Effector CD8-positive, alpha-beta T cell (primary cell): ENCODE data around the gene S100A2.
"Not testable (repeated sequence)": the region's sequence is repeated elsewhere in the genome, so short reads cannot be mapped to it uniquely, and the experiment has no call there.

ENCODE experiments used
- DNase-seq: peaks from one replicate; lab custom pipeline; 2025; lab: John Stamatoyannopoulos, UW

S100A2 gene

DNA sequence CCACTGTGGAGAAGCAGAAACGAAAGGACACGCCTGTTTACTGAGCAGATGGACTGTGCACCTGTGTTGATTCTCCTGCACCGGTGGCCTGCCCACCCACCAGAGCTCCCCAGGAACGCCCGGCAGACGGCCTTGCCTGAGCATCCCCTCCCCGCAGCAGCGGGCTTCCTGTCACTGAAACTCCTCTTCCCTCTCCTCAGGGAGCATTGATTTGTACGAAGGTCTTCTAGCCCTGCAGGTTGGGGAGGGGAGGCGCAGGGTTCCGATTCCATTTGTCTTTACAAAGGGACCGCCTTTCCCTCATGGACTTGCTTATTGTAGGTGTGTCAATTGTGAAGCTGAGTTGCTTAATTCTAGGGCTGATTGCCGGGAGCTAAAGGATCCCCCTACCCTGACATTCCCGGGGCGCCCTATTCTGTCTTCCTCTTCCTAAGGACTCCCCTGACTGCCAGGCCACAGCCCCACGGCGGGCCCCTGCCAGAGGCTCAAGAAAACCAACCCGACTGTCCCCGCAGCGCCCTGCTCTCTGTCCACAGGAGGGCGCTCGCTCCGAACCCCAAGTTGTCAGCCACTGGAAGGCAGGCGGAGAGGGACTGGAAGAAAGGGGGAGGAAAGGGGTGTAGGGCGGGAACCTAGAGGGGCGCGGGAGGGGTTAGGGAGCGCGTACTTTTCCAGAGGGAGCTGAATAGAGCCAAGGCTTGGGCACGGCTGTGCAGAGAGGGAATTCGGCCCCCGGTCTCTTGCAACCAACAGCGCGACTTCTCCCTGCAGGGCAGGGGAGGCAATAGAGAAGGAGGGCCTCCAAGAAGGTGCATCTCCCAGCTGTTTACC, 32.7 kb downstream of the S100A2 start:
- DNase-seq: peak; percentile 66

DNA sequence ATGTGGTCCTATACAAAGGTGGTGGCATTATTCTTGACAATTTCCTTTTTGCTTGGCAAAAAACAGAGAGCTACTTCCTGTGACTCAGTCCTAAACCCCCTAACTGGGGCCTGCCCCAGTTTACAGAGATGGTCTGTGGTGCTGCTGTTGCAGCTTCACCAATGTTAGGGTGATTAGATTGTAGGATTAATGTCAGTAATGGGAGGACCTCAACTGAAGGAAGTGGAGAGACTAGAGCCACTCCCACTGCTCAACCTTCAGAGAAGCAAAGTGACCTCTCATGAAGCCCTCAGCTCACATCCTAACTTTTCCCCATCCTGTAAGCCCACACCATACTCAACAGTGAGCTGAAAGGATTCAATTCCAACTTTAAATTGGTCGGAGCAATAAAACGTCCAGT, 33.5 kb downstream of the S100A2 start:
- DNase-seq: no peak

DNA sequence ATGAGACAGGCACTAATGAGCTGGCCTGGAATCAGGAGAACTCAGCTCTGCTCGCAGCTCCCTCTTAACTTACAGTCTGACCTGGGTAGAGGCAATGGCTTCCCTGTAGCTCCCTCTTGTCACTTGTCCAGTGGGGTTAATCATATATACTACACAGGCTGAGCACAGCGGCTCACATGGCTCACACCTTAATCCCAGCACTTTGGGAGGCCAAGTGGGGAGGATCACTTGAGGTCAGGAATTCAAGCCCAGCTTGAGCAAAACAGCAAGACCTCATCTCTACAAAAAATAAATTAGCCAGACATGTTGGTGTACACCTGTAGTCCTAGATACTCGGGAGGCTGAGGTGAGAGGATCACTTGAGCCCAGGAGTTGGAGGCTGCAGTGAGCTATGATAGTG, 34.0 kb downstream of the S100A2 start:
- no peak for DNase-seq

DNA sequence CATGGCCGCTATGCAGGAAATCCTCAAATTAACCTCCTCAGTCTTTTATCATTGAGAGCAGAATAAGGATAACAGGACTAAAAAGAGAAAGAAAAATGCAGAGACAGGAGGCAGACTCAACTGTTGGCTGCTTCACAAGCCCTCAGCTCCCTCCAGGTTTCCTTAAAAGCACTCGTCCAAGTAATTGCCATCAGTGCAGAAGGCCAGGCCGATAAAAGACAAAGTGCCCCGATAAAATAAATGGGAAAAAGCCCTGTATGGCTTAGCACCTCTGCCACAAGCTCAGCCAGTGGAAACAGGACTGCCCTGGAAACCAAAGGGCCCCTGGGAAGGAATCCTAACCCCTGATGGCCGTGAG, 38.0 kb downstream of the S100A2 start:
- DNase-seq: no peak

DNA sequence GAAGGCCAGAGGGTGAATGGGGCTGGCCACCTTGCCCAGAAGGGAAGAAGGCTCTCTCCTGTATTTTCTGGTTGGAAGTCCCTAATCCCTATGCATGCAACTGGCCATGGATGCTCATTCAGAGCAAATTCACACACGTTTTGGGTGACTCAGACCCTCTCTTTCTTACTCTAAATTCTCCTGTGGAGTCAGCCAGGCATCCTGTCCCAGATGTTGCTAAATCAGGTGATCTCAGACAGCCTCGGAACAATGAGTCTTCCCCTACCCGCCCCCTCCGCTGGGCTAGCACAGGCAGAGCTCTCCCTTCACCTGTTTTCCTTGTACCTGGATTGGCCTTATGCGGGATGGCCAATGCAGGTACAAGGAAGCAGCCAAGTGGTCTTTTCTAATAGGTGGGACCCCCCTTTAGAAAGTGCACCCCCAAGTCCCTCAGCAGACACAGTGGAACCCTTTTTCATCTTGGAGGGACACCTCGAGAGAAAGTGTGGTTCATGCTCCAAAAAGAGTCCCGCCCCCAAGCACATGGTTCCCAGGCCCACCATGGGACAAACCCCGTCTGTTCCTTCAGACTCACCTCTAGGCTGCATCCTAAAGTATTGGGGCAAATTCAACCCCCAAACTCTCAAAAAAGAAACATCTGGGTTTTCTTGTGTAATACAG, 38.5 kb downstream of the S100A2 start:
- DNase-seq: no peak

DNA sequence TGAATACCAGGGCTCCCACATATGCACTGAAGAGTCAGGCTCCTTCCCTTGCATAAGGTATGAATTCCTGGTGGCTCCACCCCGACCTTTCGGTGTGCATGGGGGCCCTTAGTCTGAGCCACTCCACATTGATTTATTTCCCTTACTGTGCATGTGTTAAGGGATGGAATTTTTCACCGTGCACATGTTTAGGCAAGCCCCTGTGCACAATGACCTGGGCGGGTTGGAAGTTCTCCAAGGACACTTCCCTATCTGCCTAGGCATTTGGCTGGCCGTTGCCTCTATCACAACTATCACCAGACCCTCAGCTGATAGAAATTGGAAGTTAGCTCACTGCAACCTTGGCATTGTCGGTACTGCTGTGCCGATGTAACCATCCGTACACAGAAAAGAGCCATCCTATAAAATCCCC, 39.5 kb downstream of the S100A2 start:
- DNase-seq: no peak

DNA sequence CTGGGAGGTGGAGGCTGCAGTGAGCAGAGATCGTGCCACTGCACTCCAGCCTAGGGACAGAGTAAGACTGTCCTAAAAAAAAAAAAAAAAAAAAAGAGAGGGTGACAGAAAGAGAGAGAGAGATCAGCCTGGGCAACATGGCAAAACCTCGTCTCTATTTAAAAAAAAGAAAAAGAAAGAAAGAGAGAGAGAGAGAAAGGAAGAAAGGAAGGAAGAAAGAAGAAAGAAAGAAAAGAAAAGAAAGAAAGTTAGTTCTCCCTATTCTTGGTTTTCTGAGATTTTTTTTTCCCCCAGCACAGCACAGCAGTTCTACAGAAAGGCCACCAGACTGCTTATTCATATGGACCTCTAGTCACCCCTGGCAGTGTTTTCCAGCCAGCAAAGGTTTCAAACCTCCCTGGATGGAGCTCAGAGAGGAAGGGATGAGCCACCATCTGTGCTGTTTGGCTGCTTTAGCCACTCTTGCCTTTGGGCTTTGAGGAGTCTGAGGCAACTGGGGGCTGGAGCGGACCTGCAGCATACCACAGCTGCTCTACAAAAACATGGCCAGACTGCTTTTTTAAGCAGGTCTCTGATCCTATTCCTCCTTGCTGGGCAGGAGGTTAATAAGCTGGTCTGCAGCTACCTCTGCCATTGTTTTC, 40.4 kb downstream of the S100A2 start:
- DNase-seq: no peak

DNA sequence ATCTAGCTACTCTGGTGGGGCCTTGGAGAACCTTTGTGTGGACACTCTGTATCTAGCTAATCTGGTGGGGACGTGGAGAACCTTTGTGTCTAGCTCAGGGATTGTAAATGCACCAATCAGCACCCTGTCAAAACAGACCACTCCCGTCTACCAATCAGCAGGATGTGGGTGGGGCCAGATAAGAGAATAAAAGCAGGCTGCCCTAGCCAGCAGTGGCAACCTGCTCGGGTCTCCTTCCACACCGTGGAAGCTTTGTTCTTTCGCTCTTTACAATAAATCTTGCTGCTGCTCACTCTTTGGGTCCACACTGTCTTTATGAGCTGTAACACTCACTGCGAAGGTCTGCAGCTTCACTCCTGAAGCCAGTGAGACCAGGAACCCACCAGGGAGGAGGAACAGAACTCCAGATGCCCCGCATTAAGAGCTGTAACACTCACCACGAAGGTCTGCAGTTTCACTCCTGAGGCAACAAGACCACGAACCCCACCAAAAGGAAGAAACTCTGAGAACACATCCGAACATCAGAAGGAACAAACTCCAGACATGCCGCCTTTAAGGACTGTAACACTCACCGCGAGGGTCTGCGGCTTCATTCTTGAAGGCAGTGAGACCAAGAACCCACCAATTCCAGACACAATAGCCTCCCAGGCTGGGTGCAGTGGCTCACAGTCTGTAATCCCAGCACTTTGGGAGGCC, 43.1 kb downstream of the S100A2 start:
- DNase-seq: not testable (repeated sequence)

DNA sequence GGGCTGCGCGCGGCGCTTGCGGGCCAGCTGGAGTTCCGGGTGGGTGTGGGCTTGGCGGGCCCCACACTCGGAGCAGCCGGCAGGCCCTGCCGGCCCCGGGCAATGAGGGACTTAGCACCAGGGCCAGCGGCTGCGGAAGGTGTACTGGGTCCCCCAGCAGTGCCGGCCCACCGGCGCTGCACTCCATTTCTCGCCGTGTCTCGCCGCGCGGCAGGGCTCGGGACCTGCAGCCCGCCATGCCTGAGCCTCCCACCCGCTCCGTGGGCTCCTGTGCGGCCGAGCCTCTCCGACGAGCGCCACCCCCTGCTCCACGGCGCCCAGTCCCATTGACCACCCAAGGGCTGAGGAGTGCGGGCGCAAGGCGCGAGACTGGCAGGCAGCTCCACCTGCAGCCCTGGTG, 43.8 kb downstream of the S100A2 start:
- not testable (repeated sequence) for DNase-seq

DNA sequence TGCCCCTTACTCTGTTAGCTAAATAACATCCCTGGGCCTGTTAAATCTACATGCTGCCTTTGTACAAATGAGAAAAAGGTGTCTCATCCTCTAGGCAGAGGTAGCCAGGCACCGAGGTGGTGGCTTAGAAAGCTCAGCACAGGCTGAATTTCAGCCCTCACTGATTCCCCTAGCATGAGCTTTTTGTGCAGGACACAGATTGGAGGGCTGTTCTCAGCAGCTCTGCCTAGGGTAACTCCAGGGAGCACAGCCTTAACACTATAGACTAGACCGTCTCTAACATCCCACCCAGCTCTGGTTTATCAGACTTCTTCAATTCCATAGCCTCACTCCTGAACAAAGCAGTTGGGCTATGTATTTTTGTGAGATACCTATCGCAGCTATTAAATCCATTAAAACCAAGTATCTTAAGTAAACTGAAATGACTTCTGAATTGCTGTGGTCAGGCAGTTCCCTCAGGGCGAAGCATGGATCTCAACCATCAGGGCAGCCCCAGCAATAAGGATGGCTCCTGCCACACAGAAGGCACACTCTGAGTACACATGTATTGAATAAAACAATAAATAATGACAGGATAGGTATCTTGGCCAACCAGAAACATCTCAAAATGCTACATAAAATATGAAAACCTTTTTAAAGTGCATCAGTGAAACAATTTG, 44.7 kb downstream of the S100A2 start:
- no peak for DNase-seq

DNA sequence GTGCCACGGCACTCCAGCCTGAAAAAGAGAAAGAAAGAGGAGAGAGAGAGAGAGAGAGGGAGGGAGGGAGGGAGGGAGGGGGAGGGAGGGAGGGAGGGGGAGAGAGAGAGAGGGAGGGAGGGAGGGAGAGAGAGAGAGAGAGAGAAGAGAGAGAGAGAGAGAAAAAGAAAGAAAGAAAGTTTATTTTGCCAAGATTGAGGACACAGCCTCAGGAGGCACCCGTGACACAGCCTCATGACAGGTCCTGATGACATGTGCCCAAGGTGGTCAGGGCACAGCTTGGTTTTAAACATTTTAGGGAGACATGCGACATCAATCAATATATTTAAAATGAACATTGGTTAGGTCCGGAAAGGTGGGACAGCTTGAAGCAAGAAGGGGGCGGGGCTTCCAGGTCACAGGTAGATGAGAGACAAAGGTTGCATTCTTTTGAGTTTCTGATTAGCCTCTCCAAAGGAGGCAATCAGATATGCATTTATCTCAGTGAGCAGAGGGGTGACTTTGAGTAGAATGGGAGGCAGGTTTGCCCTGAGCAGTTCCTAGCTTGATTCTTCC, 45.4 kb downstream of the S100A2 start:
- DNase-seq: not testable (repeated sequence)

DNA sequence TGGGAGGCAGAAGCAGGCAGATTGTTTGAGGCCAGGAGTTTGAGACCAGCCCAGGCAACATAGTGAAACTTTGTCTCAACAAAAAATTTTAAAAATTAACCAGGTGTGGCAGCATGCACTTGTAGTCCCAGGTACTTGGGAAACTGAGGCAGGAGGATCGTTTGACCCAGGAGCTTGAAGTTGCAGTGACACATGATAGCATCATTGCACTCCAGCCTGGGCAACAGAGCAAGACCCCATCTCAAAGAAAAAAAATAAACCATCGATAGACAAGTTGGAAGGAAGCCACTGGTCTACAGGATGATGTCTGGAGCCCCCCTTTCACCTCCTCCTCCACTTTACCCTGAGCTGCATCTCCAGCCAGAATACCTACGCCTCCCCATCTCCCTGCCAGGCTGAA, 46.4 kb downstream of the S100A2 start:
- DNase-seq: no peak

DNA sequence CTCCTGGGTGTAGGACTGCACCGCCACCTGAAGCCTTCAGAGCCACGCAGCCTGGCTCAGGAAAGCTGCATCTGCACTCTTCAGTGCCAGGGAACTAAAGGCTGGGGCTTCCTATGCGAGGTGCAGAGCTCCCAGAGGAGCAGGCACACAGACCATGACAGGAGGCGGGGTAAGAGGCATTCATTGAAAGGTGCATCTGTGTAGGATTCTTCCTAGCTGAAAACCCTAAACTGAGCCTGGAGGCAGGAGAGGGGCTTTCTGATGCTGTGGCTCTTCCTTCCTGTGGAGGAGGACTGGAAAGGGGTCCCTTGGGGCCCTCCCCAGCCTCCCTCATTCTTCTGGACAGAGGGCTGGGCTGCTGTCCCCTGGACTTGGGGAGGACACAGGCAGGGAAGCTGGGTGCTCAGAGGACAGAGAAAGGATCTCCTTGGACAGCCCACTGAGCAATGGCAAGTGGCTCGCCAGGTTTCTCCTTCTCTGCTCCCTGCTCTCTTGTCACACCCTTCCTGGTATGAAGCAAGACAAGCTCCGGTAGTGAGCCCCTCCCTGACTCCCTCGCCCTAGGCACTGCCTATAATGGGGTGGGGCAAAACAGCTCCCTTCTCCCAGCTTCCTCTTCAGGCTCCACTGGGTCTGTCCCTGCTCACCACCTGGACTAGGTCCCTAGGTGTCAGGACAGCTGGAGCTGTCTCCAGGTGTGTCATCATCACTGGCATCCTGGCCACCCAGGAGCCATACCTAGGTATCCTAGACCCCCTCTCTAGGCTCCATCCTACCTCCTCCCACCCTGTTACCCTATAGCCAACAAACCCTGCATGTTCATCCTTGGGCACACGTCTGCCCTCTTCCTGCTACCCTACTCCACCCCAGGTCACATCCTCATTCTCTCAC, 49.9 kb downstream of the S100A2 start:
- no peak for DNase-seq

DNA sequence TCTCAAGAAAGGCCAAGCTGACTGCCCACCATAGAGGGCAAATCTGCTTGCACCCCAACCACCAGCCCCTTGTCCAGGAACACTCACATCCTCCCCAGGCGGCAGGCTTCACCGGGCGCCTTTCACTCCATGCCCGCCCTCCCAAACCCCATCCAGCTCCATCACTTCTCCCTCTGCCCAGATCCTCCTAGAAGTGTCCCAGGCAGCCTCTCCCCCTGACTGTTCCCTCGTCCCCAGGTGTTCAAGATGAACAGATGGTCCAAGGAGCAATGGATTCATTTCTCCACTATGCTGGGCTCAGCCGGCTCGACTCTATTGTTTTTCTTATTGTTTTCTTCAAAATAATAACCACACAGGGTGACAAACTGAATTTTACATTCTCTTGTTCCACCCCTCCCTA, 52.0 kb downstream of the S100A2 start:
- DNase-seq: no peak

DNA sequence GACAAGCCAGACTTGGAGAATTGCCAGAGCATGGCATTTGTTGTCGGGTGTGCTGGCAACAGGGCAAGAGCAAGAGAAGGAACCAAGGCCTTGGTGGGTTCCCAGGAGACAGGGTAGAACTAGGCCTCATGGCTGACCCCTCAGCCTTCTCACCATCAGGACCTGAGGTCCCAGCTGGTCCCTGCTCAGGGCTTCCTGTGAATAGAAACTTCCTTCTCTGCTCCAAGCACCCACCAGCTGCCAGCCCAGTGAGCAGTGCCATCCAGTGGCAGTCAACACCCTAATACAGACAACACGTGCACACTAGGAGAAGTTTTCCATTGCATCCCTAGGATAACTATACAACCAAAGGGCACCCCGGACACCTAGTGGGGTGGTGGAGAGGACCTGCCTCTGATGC, 52.6 kb downstream of the S100A2 start:
- DNase-seq: no peak
